Stimulated activated CD4-positive, alpha-beta T cell treated with anti-CD3 and anti-CD28 coated beads, Interleukin-12 subunit alpha, Interleukin-12 subunit beta, amount 100 ng/mL, for 48 hours (primary cell): Measurements from ENCODE around the gene KRTAP5-8.
A peak's percentile ranks its signal among the peaks of the same experiment; 100 is the strongest.
"Not testable (repeated sequence)": the region's sequence is repeated elsewhere in the genome, so short reads cannot be mapped to it uniquely, and the experiment has no call there.

ENCODE experiments used
- DNase-seq, 3 donors: peaks; one replicate each; pipeline ENCODE4 v3.0.0-alpha.2; 2020; ENCODE audit warnings: low read depth in 2 of 3, low spot score in 1 of 3

The KRTAP5-8 gene

GRCh38 chr11:71542879-71543777 lies 5.3 kb downstream of the KRTAP5-8 start:
- peak in 2 of 3 donors; percentile 0 to 2 for DNase-seq

GRCh38 chr11:71543866-71544265 lies 6.0 kb downstream of the KRTAP5-8 start:
- DNase-seq: no peak

- DNase-seq: no peak
Measured at GRCh38 chr11:71544525-71545214, 6.8 kb downstream of the KRTAP5-8 start.

GRCh38 chr11:71545405-71545966 lies 7.7 kb downstream of the KRTAP5-8 start:
- no peak for DNase-seq

GRCh38 chr11:71548120-71548519 lies 10.3 kb downstream of the KRTAP5-8 start, which contains the start of gene KRTAP5-9:
Gene KRTAP5-9 (plus strand): TSS chr11:71548420. CDS start chr11:71548658, 238 bp downstream.
- no peak for DNase-seq

GRCh38 chr11:71548716-71549151 lies 10.9 kb downstream of the KRTAP5-8 start:
- no peak for DNase-seq

GRCh38 chr11:71551711-71552110 lies 13.9 kb downstream of the KRTAP5-8 start:
- no peak for DNase-seq

- no peak for DNase-seq
Measured at GRCh38 chr11:71554996-71555395, 17.2 kb downstream of the KRTAP5-8 start.

- no peak for DNase-seq
Measured at GRCh38 chr11:71555508-71555907, 17.7 kb downstream of the KRTAP5-8 start.

- DNase-seq: no peak
Measured at GRCh38 chr11:71556018-71556417, 18.2 kb downstream of the KRTAP5-8 start.

- no peak for DNase-seq
Measured at GRCh38 chr11:71557257-71557656, 19.4 kb downstream of the KRTAP5-8 start.

- no peak for DNase-seq
Measured at GRCh38 chr11:71558996-71559395, 21.2 kb downstream of the KRTAP5-8 start.

- no peak for DNase-seq
Measured at GRCh38 chr11:71562120-71562519, 24.3 kb downstream of the KRTAP5-8 start.

- DNase-seq: peak in 2 of 3 donors; percentile 7 to 16
Measured at GRCh38 chr11:71563406-71563805, 25.6 kb downstream of the KRTAP5-8 start.

- DNase-seq: no peak
Measured at GRCh38 chr11:71564430-71564829, 26.6 kb downstream of the KRTAP5-8 start.

- DNase-seq: no peak
Measured at GRCh38 chr11:71565263-71565662, 27.4 kb downstream of the KRTAP5-8 start, which contains the start of gene KRTAP5-10. Gene KRTAP5-10 (plus strand): TSS chr11:71565563. CDS start chr11:71565588, 25 bp downstream.

- DNase-seq: no peak
Measured at GRCh38 chr11:71566081-71566620, 28.3 kb downstream of the KRTAP5-8 start.

- not testable (repeated sequence) for DNase-seq
Measured at GRCh38 chr11:71566626-71567599, 29.1 kb downstream of the KRTAP5-8 start.

GRCh38 chr11:71567633-71568032 lies 29.8 kb downstream of the KRTAP5-8 start:
- not testable (repeated sequence) for DNase-seq

- no peak for DNase-seq
Measured at GRCh38 chr11:71568704-71569349, 31.0 kb downstream of the KRTAP5-8 start.
